GM18870 (cell line): ENCODE measurements around the gene CTTNBP2NL.

ENCODE experiments used
- ATAC-seq: cut with Tn5 transposase; IDR thresholded peaks from one replicate; pipeline ENCODE4 v1.9.1; 2021; ENCODE audit warnings: moderate library complexity; ENCODE audit not compliant: unreplicated experiment

The CTTNBP2NL gene, protein sequence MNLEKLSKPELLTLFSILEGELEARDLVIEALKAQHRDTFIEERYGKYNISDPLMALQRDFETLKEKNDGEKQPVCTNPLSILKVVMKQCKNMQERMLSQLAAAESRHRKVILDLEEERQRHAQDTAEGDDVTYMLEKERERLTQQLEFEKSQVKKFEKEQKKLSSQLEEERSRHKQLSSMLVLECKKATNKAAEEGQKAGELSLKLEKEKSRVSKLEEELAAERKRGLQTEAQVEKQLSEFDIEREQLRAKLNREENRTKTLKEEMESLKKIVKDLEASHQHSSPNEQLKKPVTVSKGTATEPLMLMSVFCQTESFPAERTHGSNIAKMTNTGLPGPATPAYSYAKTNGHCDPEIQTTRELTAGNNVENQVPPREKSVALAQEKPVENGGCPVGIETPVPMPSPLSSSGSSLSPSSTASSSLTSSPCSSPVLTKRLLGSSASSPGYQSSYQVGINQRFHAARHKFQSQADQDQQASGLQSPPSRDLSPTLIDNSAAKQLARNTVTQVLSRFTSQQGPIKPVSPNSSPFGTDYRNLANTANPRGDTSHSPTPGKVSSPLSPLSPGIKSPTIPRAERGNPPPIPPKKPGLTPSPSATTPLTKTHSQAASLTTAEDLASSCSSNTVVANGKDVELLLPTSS

DNA sequence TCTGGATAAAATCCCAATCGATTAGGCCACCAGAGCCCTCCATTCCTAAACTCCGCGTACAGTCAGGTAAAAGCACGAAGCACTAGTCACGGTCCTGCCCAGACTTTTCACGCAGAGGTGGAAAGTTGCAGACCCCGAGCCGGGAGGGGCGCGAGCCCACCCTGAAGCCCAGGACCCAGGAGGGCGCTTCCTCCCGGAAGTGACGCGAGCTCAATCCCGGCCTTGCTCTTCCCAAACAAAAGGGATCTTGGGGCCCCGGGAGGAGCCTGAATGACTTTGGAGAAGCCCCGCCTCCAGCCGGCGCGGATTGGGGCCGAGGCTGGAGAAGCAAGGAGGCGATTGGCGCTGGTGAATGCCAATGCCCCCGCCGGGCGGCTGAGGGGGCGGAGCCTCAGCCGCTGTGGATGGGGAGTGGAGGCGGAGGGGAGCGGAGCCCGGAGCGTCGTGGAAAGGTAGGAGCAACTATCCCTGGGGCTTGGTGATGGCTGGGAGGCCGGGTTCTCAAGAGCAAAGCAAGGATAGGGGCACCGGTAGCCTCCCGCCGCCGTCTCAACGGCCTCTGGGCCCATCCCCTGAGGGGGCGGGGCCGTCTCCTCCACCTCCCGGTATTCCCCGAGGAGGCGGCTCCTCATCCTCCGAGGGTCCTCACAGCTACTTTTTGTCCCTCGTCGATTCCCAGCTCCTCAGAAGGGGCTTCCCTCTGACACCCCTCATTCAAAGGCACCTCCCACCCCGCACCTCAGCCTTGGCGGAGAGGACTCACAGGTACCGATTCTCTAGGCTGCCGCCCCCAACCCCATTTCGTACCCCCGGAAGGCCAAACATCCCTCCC is at the start of gene CTTNBP2NL:
Gene CTTNBP2NL (plus strand): TSS at position 394 of the 832 bp plus-strand sequence. CDS start 19,952 bp downstream, outside the sequence.
- ATAC-seq: peak; percentile 42

DNA sequence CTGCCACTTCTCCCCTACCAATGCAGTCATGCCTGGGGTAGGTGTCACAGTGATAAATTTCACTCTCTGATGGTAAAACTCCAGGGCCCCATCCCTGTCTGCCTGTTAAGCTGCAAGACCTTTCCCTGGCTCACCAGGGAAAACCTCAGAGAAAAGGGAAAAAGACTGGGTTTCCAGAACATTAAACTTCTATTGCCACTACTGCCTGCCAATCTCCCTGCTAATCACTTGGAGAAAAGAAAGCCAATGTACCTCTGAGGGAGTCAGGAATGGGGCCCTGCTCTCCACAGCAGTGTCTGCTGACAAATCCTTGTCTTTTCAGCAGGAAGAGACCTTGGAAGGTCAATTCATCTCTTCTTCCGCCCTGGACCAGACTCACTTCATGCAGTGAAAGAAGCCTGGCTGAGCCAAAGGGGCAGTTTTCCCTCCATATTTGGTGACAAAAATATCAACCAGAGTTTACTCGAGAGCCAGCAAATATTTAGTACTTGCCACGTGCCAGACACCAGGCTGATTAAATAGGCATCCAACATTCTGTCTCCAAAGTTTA is 49.1 kb upstream of the CTTNBP2NL start:
- no peak for ATAC-seq

DNA sequence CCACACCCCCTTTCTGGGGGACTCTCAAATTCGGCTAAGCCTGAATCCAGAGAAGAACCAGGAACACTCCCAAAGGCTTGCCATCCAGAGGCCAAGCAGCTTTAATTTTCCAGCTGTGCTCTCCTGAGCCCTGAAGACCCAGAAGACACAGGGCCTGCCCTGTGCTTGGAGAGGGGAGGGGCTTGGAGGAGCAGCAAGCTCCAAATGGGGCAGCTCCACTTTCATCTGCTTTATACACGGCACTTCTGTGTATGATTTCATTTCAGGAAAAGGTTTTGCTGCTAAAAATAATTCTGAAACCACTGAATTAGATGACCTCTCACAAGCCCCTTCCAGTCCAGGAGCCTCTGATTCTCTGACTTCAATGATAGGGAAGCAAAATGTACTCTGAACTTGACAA is 39.2 kb upstream of the CTTNBP2NL start:
- no peak for ATAC-seq

DNA sequence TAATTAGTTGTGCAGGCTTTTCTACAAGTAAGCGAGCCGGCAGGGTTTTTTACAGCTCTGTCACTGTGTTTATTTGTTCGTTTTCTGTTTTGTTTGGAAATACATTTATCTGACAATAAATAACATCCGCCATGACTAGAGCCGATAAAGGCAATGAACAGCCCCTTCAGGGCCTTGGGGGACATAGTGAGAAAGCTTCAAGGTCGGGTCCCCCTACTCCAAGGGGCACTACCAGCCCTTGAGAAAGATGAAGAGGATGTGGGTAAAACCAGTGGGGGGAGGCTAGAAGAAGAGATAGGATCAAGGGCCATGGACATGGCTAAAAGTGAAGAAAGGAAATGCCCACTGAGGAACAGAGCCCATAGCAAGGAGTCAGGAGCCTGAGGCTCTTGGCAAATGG is 38.5 kb upstream of the CTTNBP2NL start:
- ATAC-seq: no peak

DNA sequence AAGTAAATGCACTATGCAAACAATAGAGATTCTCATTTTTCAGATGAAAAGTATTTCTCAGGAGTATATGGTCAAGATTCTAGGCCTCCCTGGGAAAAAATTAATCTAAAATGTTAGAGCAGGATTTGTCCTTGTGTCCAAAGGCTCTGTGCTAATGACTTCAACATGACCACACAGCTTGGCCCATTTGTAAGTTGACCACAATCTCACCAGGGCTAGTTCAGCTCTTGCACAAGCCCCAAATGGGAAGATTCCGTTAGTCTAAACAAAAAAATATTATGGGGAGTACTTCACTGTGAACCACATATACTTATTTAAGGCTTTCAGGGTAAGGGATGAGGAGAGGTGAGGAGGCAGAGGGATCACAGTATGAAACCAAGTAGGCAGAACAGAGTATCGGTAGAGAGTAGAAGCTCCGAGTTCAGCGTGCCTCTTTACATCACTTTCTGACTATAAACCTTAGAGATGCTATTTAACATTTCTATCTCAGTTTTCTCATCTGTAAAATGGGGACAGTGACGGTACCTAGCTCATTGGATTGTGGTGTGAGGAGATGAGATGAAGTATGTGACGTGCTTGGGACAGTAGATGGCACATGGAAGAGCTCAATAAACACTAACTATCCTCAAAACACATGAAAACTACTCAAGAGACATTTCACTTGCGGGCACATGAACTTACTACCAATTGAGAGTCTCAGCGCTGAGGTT is 37.8 kb upstream of the CTTNBP2NL start:
- no peak for ATAC-seq

DNA sequence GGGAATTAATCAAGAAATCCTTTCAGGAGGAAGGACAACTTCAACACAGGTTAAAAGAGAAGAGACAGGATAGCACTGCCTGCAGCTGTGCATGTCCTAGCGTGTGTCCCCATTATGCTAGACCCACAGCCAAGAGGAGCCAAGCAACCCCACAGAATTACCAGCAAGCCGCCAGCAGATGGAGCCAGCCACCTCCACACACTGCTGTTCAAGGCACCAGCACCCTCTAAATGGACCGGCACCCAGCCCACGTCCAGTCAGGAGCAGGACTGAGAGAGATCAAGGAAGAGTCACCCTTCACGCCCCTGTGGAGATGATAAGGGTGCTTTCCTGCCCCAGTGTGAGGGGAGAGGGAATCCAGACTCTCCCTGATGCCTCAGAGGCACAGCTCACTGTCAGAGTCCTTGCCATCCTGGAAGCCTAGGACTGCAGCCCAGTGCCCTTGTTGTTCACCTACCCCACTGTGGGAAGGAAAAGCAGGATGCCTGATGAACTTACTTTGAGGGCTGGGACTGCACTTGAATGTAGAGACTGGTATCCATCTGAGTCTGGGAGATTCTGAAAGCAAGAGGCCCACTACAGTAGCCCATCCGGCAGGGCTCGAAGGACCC is 37.1 kb upstream of the CTTNBP2NL start:
- peak; percentile 43 for ATAC-seq

DNA sequence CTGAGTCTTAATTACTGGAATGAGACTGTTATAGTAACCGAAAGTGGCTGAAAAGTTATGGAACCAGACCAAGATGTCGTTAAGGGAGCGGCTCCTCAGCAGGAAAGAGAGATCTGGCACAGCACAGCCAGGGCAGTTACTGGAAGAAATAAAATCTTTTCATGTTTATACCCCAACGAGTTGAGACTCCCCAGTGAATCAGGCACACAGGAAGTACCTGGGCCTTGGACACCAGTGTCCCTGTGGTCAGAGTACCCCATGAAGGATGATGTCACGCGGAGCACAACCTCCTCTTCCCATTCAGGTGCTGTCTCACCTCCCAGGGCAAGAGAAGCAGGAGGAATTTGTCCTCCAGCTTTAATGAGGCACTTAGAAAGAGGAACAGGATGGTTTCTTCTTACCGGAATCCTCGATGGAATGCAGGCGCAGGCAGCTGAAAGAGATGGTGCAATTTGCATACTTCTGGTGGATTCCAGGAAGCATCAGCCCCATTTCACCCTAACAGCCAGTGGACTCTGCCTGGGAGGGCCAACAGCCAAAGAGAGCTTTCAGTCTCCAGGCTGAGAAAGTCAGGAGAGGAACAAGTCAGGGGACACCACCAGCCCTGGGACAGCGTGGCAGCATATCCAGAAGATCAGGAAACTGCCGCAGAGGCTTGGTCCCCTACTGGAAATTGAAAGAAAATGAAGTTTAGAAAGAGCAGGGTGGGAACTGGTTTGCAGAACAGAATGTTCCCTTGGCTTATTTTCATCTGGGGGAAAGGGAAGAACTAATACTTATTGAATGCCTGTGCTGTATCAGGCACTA is 35.9 kb upstream of the CTTNBP2NL start:
- ATAC-seq: no peak

DNA sequence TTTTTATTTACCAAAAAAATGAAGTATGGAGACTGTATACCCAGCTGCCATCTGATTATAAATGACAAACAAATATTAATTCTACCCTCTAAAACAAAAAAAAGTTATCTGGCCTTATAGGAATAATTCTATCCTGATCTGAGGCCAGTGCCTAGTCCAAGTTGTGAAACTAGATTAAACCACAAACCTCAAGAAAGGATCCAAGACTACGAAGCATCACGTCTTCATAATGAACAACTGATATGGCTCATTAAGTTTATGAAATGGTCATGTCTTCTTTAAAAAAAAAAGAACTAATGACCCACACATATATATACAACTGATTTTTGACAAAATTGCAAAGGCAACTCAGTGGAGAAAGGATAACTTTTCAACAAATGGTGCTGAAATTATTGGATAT is 32.4 kb upstream of the CTTNBP2NL start:
- no peak for ATAC-seq

DNA sequence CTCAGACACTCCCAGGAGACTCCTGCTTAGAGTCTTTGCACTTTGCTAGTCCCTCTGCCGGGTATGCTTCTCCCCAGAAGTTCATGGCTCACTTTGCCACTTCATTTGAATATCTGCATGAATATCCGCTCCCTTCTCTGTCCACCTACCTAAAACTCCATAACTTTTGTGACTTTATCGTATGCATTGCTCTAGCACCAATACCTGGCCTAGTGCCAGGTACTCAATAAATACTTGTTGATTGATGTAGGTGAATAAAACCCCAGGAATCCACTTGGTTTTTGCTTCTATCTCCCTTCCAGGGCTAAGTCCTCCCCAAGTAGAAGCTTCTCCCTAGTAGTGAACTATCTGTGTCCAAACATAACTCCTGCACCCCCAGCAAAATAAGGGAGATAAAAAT is 27.8 kb upstream of the CTTNBP2NL start:
- no peak for ATAC-seq

DNA sequence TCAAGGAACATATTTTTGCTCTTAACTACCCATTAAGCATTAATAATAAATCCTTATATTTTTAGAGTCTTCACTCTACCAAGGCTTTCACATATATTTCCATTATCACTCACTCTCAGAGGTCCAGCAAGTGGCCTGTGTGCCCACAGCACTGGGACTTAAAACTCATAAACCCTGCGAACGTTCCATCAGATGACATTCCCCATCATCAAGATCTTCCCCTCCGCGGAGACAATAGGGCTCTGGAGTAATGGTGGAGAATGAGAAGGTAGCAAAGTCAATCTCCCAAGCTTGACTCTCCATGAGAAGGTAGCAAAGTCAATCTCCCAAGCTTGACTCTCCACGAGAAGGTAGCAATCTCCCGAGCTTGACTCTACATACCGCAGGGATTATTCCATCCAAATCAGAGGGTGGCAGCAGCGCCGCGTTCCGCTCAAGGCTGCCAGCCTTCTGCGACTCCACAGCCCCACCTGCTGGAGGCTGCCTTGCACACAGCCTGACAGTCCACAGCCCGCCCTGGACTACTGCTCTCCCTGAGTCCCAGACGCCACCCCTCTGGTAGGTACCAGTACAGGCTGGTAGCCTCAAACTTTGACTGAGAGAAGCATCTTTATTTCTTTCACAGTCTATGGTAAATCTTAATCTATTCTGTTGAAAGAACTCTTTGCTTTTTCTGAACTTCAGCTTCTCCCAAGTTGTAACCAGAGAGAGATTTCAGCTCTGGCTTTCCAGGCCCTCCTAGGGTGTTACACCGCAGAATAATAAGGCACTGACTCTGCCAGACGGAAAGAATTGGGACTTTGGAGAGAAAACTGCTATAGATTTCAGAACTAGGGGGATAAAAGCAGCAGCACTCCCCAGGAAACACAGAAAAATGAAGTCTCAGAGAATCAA is 26.4 kb upstream of the CTTNBP2NL start:
- ATAC-seq: peak; percentile 70

DNA sequence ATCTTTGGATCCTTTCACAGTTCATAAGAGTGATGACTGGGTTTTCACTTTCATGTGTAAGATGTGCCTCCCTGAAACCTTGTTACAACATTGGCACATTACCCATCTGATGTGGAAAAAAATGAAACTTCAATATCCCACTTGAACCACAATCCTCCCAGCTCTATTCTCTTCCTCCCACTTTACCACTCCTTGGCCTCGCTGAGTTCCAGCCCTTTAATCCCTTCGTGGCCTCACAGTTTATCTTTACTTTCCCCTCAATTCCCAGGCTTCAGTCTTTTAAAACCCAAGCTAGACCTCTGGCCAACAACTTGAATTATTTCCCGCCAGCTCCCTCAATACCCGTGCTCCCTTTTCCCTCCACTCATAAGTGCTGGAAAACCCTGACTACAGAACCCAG is 25.0 kb upstream of the CTTNBP2NL start:
- no peak for ATAC-seq

DNA sequence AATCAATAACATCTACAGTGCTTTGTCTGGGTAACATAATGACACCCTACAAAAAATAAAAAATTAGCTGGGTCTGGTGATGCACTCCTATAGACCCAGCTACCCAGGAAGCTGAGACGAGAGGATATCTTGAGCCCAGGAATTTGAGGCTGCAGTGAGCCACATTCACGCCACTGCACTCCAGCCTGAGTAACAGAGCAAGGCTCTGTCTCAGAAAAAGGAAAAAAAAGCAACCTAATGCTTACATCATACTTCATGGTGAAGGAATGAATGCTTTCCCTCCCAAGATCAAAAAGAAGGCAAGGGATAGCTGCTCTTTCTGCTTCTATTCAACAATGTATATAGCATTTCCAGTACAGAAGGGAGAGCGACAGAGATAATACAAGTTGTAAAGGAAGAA is 24.2 kb upstream of the CTTNBP2NL start:
- no peak for ATAC-seq

DNA sequence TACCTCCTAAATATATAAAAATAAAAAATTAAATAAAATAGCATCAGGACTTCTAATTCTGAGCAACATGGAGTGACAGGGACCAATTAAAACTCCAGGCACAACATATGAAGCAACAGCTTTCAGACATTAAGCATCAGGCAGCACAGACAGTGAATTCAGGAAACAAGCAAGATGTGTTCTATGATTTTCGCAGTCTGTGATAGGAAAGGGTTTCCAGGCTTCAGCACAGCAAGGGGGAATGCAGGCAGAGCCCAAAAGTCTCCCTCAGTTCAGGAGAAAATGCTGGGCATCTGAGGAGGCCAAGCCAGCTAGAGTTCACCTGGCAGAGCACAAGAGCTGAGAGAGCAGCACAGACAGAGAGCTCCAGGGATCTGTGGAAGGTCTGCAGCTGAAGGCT is 22.2 kb upstream of the CTTNBP2NL start:
- ATAC-seq: no peak

DNA sequence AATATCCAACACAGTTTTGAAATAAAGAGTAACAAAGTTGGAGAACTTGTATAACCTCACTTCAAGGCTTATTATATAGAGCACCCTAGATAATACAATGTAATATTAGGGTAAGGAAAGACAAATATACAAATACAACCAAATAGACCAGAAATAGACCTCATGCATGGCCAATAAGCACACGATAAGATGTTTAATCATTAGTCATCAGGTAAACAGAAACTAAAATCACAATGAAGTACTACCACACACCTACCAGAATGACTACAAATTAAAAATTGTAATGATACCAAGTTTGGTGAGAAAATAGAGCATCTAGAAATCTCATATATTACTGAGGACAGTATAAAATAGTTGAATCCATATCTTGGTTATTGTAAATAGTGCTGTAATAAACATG is 20.3 kb upstream of the CTTNBP2NL start:
- ATAC-seq: no peak

DNA sequence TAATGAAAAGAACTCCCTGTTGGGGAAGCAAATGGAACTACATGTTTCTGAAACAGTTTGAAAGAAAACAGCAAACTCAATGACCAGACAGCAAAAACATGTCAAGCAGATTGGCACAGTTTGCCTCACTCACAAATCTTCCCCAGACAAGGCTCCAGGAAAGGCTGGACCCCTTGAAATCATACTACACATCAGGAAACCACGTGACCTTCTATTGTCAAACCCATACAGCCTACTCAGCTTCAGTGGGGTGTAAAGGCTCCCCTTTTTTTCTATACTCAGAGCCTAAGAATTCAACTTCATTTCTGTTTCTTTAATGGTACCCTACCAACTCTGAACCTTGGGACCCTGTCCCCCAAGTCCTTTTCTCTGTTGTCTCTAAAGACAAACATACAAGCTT is 15.7 kb upstream of the CTTNBP2NL start:
- ATAC-seq: no peak

DNA sequence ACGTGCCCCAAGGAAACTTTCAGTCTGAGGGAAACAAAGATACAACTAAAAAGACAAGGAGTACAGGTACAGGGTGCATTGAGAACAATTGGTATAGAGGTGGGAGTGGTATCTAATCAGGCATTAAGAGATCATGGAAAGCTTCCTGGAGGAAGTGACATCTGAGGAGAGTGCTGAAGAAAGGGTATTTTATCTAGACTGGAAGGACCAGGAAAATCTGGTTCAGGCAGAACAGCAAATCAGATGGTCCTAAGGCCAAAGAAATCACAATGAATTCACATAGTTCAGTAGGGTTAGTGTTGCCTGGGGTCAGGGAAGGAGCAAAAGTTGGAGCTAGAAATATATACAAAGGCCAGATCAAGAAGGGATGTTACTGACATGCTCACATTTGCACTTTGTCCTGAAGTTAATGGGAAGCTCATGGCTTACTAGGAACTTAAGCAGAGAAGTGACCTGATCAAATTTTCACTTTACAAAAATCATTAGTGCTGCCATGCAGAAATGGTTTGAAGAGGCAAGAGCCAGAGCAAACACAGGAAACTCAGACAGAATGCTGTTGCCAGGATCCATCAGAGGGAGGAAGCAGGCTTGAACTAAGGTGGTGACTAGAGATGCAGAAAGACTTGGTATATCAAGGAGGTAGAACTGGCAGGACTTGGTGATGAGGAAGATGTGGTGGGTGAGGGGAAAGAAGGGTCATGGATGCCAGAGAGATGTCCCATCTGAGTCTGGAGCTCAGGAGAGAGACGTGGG is 14.5 kb upstream of the CTTNBP2NL start:
- ATAC-seq: no peak

DNA sequence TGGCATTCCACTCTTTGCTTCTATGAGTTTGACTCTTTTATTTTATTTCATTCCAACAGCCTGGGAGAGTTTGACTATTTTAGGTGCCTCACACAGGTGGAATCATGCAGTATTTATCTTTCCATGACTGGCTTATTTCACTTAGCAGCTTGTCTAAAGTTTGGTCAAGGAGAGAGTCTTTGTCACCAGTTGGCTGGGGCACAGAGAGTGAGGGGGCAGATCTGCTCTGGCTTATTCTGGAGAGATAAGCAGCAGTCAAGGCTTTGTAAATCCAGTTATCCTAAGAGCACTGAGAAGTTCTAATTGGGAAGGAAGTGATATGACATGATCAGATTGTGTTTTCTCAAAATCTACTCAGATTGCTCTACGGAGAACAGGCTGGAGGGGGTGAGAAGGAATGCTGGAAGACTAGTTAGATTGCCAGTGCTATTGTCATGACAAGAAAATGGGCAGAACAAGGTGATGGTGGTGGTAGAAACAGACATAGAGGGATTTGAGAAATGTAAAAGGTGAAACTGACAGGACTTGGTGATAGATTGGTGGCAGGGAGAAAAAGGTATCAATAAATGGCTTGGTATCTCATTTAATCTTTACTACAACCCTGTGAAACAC is 12.1 kb upstream of the CTTNBP2NL start:
- ATAC-seq: no peak
